ENCODE results near the gene C14orf180.

The C14orf180 gene

GRCh38 chr14:104579507-104579906 lies at the start of gene C14orf180:
Gene C14orf180 (plus strand): TSS chr14:104579764. CDS start chr14:104586431, 6,667 bp downstream.
- no peak for DNase-seq

GRCh38 chr14:104530646-104531045 lies 48.9 kb upstream of the C14orf180 start:
- no peak for DNase-seq

GRCh38 chr14:104531421-104532190 lies 48.0 kb upstream of the C14orf180 start:
- DNase-seq = no peak

- DNase-seq = no peak
Observed at GRCh38 chr14:104532191-104532555, 47.4 kb upstream of the C14orf180 start.

- DNase-seq = no peak
Observed at GRCh38 chr14:104534036-104534435, 45.5 kb upstream of the C14orf180 start.

GRCh38 chr14:104536942-104537612 lies 42.5 kb upstream of the C14orf180 start:
- DNase-seq = no peak

GRCh38 chr14:104537613-104537988 lies 42.0 kb upstream of the C14orf180 start:
- DNase-seq = no peak

GRCh38 chr14:104541905-104542465 lies 37.6 kb upstream of the C14orf180 start:
- DNase-seq = no peak

- DNase-seq = no peak
Observed at GRCh38 chr14:104542871-104543830, 36.4 kb upstream of the C14orf180 start.

- DNase-seq = no peak
Observed at GRCh38 chr14:104544362-104544961, 35.1 kb upstream of the C14orf180 start.

- DNase-seq = peak; percentile 66
Observed at GRCh38 chr14:104545151-104545941, 34.2 kb upstream of the C14orf180 start.

GRCh38 chr14:104545942-104546501 lies 33.5 kb upstream of the C14orf180 start:
- DNase-seq = peak; percentile 50

- DNase-seq = no peak
Observed at GRCh38 chr14:104546591-104547309, 32.8 kb upstream of the C14orf180 start.

GRCh38 chr14:104547310-104547997 lies 32.1 kb upstream of the C14orf180 start:
- no peak for DNase-seq

- DNase-seq = no peak
Observed at GRCh38 chr14:104547998-104548700, 31.4 kb upstream of the C14orf180 start.

- DNase-seq = no peak
Observed at GRCh38 chr14:104548802-104549535, 30.6 kb upstream of the C14orf180 start.

- DNase-seq = no peak
Observed at GRCh38 chr14:104549536-104550339, 29.8 kb upstream of the C14orf180 start.
